ENCODE results near the gene SPTLC3.

SPTLC3 gene

GRCh38 chr20:12987261-12987660 lies 21.5 kb upstream of the SPTLC3 start:
- Histone ChIP-seq H3K4me3 (ENCODE audit: extremely low read depth, insufficient read depth, low read length, poor library complexity, severe bottlenecking) (no peak overlapping the region), H3K36me3 (ENCODE audit: control insufficient read depth, insufficient read depth, low read length) (no peaks in the 10 kb centered on the region), H3K9me3 (ENCODE audit: control insufficient read depth, low read length) (no peaks in the 10 kb centered on the region), H3K4me1 (ENCODE audit: control insufficient read depth, insufficient read depth, low read length, poor library complexity, severe bottlenecking) (peaks cover 7% of the 10 kb centered on the region), H3K27ac (ENCODE audit: low read depth, low read length, severe bottlenecking) (no peak overlapping the region)
- 86 to 93% methylated on average over 2 to 3 of the region's 3 CpGs for WGBS, 2 experiments (ENCODE audit: insufficient coverage in 2 of 2)

GRCh38 chr20:12989586-12990115 lies 19.1 kb upstream of the SPTLC3 start:
- Histone ChIP-seq H3K9me3 (ENCODE audit: control insufficient read depth, low read length) (no peaks in the 10 kb centered on the region), H3K4me1 (ENCODE audit: control insufficient read depth, insufficient read depth, low read length, poor library complexity, severe bottlenecking) (peaks cover 4% of the 10 kb centered on the region), H3K36me3 (ENCODE audit: control insufficient read depth, insufficient read depth, low read length) (no peaks in the 10 kb centered on the region), H3K27ac (ENCODE audit: low read depth, low read length, severe bottlenecking) (no peak overlapping the region), H3K4me3 (ENCODE audit: extremely low read depth, insufficient read depth, low read length, poor library complexity, severe bottlenecking) (no peak overlapping the region)
- 100% methylated on average over 1 of the region's 3 CpGs; no CpG with 5 or more reads in 1 of the 2 experiments for WGBS, 2 experiments (ENCODE audit: insufficient coverage in 2 of 2)

GRCh38 chr20:12997128-12997655 lies 11.6 kb upstream of the SPTLC3 start:
- H3K4me1 ChIP-seq (ENCODE audit: control insufficient read depth, insufficient read depth, low read length, poor library complexity, severe bottlenecking), result no peaks in the 10 kb centered on the region
- H3K27ac ChIP-seq (ENCODE audit: low read depth, low read length, severe bottlenecking), result no peak overlapping the region
- no peaks in the 10 kb centered on the region for H3K36me3 ChIP-seq (ENCODE audit: control insufficient read depth, insufficient read depth, low read length)
- H3K4me3 ChIP-seq (ENCODE audit: extremely low read depth, insufficient read depth, low read length, poor library complexity, severe bottlenecking), result no peak overlapping the region
- no CpG with 5 or more reads among the region's 2 CpGs for WGBS, 2 experiments (ENCODE audit: insufficient coverage in 2 of 2)
- no peaks in the 10 kb centered on the region for H3K9me3 ChIP-seq (ENCODE audit: control insufficient read depth, low read length)

GRCh38 chr20:12998046-12998445 lies 10.7 kb upstream of the SPTLC3 start:
- no peak overlapping the region for H3K4me3 ChIP-seq (ENCODE audit: extremely low read depth, insufficient read depth, low read length, poor library complexity, severe bottlenecking)
- H3K9me3 ChIP-seq (ENCODE audit: control insufficient read depth, low read length), result no peaks in the 10 kb centered on the region
- H3K4me1 ChIP-seq (ENCODE audit: control insufficient read depth, insufficient read depth, low read length, poor library complexity, severe bottlenecking), result no peaks in the 10 kb centered on the region
- no peak overlapping the region for H3K27ac ChIP-seq (ENCODE audit: low read depth, low read length, severe bottlenecking)
- no peaks in the 10 kb centered on the region for H3K36me3 ChIP-seq (ENCODE audit: control insufficient read depth, insufficient read depth, low read length)
- WGBS, 2 experiments (ENCODE audit: insufficient coverage in 2 of 2), result 100% methylated on average over 1 to 3 of the region's 3 CpGs

- H3K4me3 ChIP-seq (ENCODE audit: extremely low read depth, insufficient read depth, low read length, poor library complexity, severe bottlenecking), result no peak overlapping the region
- no peaks in the 10 kb centered on the region for H3K9me3 ChIP-seq (ENCODE audit: control insufficient read depth, low read length)
- no peaks in the 10 kb centered on the region for H3K36me3 ChIP-seq (ENCODE audit: control insufficient read depth, insufficient read depth, low read length)
- no peak overlapping the region for H3K27ac ChIP-seq (ENCODE audit: low read depth, low read length, severe bottlenecking)
- no CpG with 5 or more reads among the region's 3 CpGs for WGBS, 2 experiments (ENCODE audit: insufficient coverage in 2 of 2)
- no peaks in the 10 kb centered on the region for H3K4me1 ChIP-seq (ENCODE audit: control insufficient read depth, insufficient read depth, low read length, poor library complexity, severe bottlenecking)
Measured at GRCh38 chr20:12999201-12999600, 9.6 kb upstream of the SPTLC3 start.

GRCh38 chr20:13002251-13002650 lies 6.5 kb upstream of the SPTLC3 start:
- H3K4me3 ChIP-seq (ENCODE audit: extremely low read depth, insufficient read depth, low read length, poor library complexity, severe bottlenecking), result no peak overlapping the region
- no peaks in the 10 kb centered on the region for H3K4me1 ChIP-seq (ENCODE audit: control insufficient read depth, insufficient read depth, low read length, poor library complexity, severe bottlenecking)
- H3K36me3 ChIP-seq (ENCODE audit: control insufficient read depth, insufficient read depth, low read length), result no peaks in the 10 kb centered on the region
- WGBS, 2 experiments (ENCODE audit: insufficient coverage in 2 of 2), result 86 to 100% methylated on average over 1 to 4 of the region's 5 CpGs
- H3K27ac ChIP-seq (ENCODE audit: low read depth, low read length, severe bottlenecking), result no peak overlapping the region
- H3K9me3 ChIP-seq (ENCODE audit: control insufficient read depth, low read length), result no peaks in the 10 kb centered on the region

GRCh38 chr20:13006825-13007224 lies 1.9 kb upstream of the SPTLC3 start:
- Histone ChIP-seq H3K4me3 (ENCODE audit: extremely low read depth, insufficient read depth, low read length, poor library complexity, severe bottlenecking) (no peak overlapping the region), H3K4me1 (ENCODE audit: control insufficient read depth, insufficient read depth, low read length, poor library complexity, severe bottlenecking) (no peaks in the 10 kb centered on the region), H3K36me3 (ENCODE audit: control insufficient read depth, insufficient read depth, low read length) (no peaks in the 10 kb centered on the region), H3K9me3 (ENCODE audit: control insufficient read depth, low read length) (no peaks in the 10 kb centered on the region), H3K27ac (ENCODE audit: low read depth, low read length, severe bottlenecking) (no peak overlapping the region)
- WGBS, 2 experiments (ENCODE audit: insufficient coverage in 2 of 2), result no CpG with 5 or more reads among the region's 3 CpGs

GRCh38 chr20:13007596-13007995 lies 1.2 kb upstream of the SPTLC3 start:
- Histone ChIP-seq H3K27ac (ENCODE audit: low read depth, low read length, severe bottlenecking) (no peak overlapping the region), H3K4me1 (ENCODE audit: control insufficient read depth, insufficient read depth, low read length, poor library complexity, severe bottlenecking) (no peaks in the 10 kb centered on the region), H3K36me3 (ENCODE audit: control insufficient read depth, insufficient read depth, low read length) (no peaks in the 10 kb centered on the region), H3K4me3 (ENCODE audit: extremely low read depth, insufficient read depth, low read length, poor library complexity, severe bottlenecking) (no peak overlapping the region), H3K9me3 (ENCODE audit: control insufficient read depth, low read length) (no peaks in the 10 kb centered on the region)
- 17 to 100% methylated on average over 1 to 2 of the region's 3 CpGs for whole genome bisulfite sequencing, 2 experiments (ENCODE audit: insufficient coverage in 2 of 2)

GRCh38 chr20:13009682-13010406 lies 1.1 kb downstream of the SPTLC3 start:
- Histone ChIP-seq H3K27ac (ENCODE audit: low read depth, low read length, severe bottlenecking) (no peak overlapping the region), H3K4me3 (ENCODE audit: extremely low read depth, insufficient read depth, low read length, poor library complexity, severe bottlenecking) (no peak overlapping the region), H3K4me1 (ENCODE audit: control insufficient read depth, insufficient read depth, low read length, poor library complexity, severe bottlenecking) (peaks cover 3% of the 10 kb centered on the region), H3K9me3 (ENCODE audit: control insufficient read depth, low read length) (no peaks in the 10 kb centered on the region), H3K36me3 (ENCODE audit: control insufficient read depth, insufficient read depth, low read length) (no peaks in the 10 kb centered on the region)
- WGBS, 2 experiments (ENCODE audit: insufficient coverage in 2 of 2), result 80 to 82% methylated on average over 2 to 3 of the region's 6 CpGs

- Histone ChIP-seq H3K4me1 (ENCODE audit: control insufficient read depth, insufficient read depth, low read length, poor library complexity, severe bottlenecking) (peaks cover 3% of the 10 kb centered on the region), H3K27ac (ENCODE audit: low read depth, low read length, severe bottlenecking) (no peak overlapping the region), H3K36me3 (ENCODE audit: control insufficient read depth, insufficient read depth, low read length) (no peaks in the 10 kb centered on the region), H3K9me3 (ENCODE audit: control insufficient read depth, low read length) (no peaks in the 10 kb centered on the region), H3K4me3 (ENCODE audit: extremely low read depth, insufficient read depth, low read length, poor library complexity, severe bottlenecking) (no peak overlapping the region)
- WGBS, 2 experiments (ENCODE audit: insufficient coverage in 2 of 2), result no CpG with 5 or more reads among the region's 1 CpG
Measured at GRCh38 chr20:13012886-13013285, 4.1 kb downstream of the SPTLC3 start.

GRCh38 chr20:13013411-13013810 lies 4.6 kb downstream of the SPTLC3 start:
- Histone ChIP-seq H3K9me3 (ENCODE audit: control insufficient read depth, low read length) (no peaks in the 10 kb centered on the region), H3K4me3 (ENCODE audit: extremely low read depth, insufficient read depth, low read length, poor library complexity, severe bottlenecking) (no peak overlapping the region), H3K36me3 (ENCODE audit: control insufficient read depth, insufficient read depth, low read length) (no peaks in the 10 kb centered on the region), H3K27ac (ENCODE audit: low read depth, low read length, severe bottlenecking) (no peak overlapping the region), H3K4me1 (ENCODE audit: control insufficient read depth, insufficient read depth, low read length, poor library complexity, severe bottlenecking) (peaks cover 3% of the 10 kb centered on the region)
- WGBS, 2 experiments (ENCODE audit: insufficient coverage in 2 of 2), result no CpG with 5 or more reads among the region's 1 CpG

All from mesodermal cell (in vitro differentiated cells).